CD14-positive monocyte (primary cell): ENCODE data around the gene MZB1. TPM values are rescaled to one million over a fixed set of nuclear protein-coding genes. Genes with fewer than 3 reads are reported as not detected.

ENCODE experiments used
- DNase-seq, 3 donors: peaks; one replicate each; pipeline ENCODE4 v3.0.0-alpha.2; 2011 to 2022
- H2AFZ ChIP-seq: 2 replicates; pipeline ENCODE4 v1.6.0; 2012; ENCODE audit warnings: mild to moderate bottlenecking, low read depth, low read length, inconsistent platforms; ENCODE audit not compliant: insufficient read depth, poor library complexity, severe bottlenecking
- H3K27ac ChIP-seq, 2 donors: 1 replicate in 1 of 2; 2 replicates in 1 of 2; pipeline ENCODE4 v1.5.1; 2012 to 2013; ENCODE audit warnings: low read length in 2 of 2, control low read depth in 1 of 2, inconsistent platforms in 1 of 2, low read depth in 1 of 2, mild to moderate bottlenecking in 1 of 2
- H3K27me3 ChIP-seq, 2 donors: one replicate each; pipeline versions ENCODE4 v1.6.0 to v1.6.1; 2011 to 2013; ENCODE audit warnings: low read length in 2 of 2; ENCODE audit not compliant: control insufficient read depth in 2 of 2, insufficient read depth in 2 of 2
- H3K36me3 ChIP-seq, 2 donors: replicated peaks in 1 of 2; 1 replicate in 1 of 2; 2 replicates in 1 of 2; pipeline versions ENCODE4 v1.5.1 to v1.6.1; 2012 to 2013; ENCODE audit warnings: low read length in 2 of 2, control low read depth in 1 of 2, inconsistent platforms in 1 of 2, mild to moderate bottlenecking in 1 of 2; ENCODE audit not compliant: insufficient read depth in 2 of 2, control insufficient read depth in 1 of 2
- H3K4me1 ChIP-seq, 2 donors: 1 replicate in 1 of 2; 2 replicates in 1 of 2; pipeline versions ENCODE4 v1.5.1 to v1.6.1; 2012 to 2013; ENCODE audit warnings: low read length in 2 of 2, control low read depth in 1 of 2, inconsistent platforms in 1 of 2, mild to moderate bottlenecking in 1 of 2, moderate library complexity in 1 of 2; ENCODE audit not compliant: insufficient read depth in 2 of 2, control insufficient read depth in 1 of 2
- H3K4me2 ChIP-seq: replicated peaks from 2 replicates; pipeline ENCODE3; 2012; ENCODE audit warnings: low read length, moderate library complexity, mild to moderate bottlenecking; ENCODE audit not compliant: poor library complexity, severe bottlenecking; ENCODE audit errors: extremely low read depth
- H3K4me3 ChIP-seq, 3 experiments: fragments of 200-600 bp in 1 of 3; sonication (generic) in 1 of 3; replicated peaks in 1 of 3; 1 replicate in 2 of 3; 2 replicates in 1 of 3; pipeline ENCODE4 v1.5.1; 2011 to 2013; ENCODE audit warnings: low read length in 3 of 3, mild to moderate bottlenecking in 3 of 3, control low read depth in 2 of 3, low read depth in 2 of 3, inconsistent platforms in 1 of 3, moderate library complexity in 1 of 3
- H3K79me2 ChIP-seq: 2 replicates; pipeline ENCODE4 v1.6.0; 2012; ENCODE audit warnings: mild to moderate bottlenecking, control low read depth, inconsistent platforms, low read length, moderate library complexity; ENCODE audit not compliant: insufficient read depth
- H3K9ac ChIP-seq: 2 replicates; pipeline ENCODE4 v1.6.0; 2017; ENCODE audit warnings: low read length, mild to moderate bottlenecking; ENCODE audit not compliant: insufficient read depth, poor library complexity, severe bottlenecking
- H3K9me3 ChIP-seq, 2 donors: replicated peaks in 1 of 2; 1 replicate in 1 of 2; 2 replicates in 1 of 2; pipeline versions ENCODE4 v1.5.1 to v1.6.1; 2012 to 2013; ENCODE audit warnings: low read length in 2 of 2, control low read depth in 1 of 2; ENCODE audit not compliant: control insufficient read depth in 1 of 2, insufficient read depth in 1 of 2
- H4K20me1 ChIP-seq: 2 replicates; pipeline ENCODE4 v1.6.0; 2012; ENCODE audit warnings: mild to moderate bottlenecking, low read length, control low read depth, moderate library complexity; ENCODE audit not compliant: insufficient read depth
- H3K27ac Mint-ChIP-seq, 7 donors: one replicate each; pipeline ENCODE4 v1.8.0; 2020; ENCODE audit warnings: mild to moderate bottlenecking in 7 of 7, mixed read lengths in 7 of 7, moderate library complexity in 6 of 7, inconsistent platforms in 2 of 7
- H3K27me3 Mint-ChIP-seq, 3 donors: one replicate each; pipeline ENCODE4 v1.8.0; 2021 to 2022; ENCODE audit warnings: low read depth in 3 of 3, mild to moderate bottlenecking in 3 of 3, mixed read lengths in 3 of 3, moderate library complexity in 3 of 3, inconsistent platforms in 1 of 3
- H3K36me3 Mint-ChIP-seq, 2 donors: one replicate each; pipeline ENCODE4 v1.8.0; 2020; ENCODE audit warnings: mixed read lengths in 2 of 2, inconsistent platforms in 1 of 2, mild to moderate bottlenecking in 1 of 2
- H3K4me1 Mint-ChIP-seq: one replicate; pipeline ENCODE4 v1.8.0; 2020; ENCODE audit warnings: mild to moderate bottlenecking, mixed read lengths
- H3K4me3 Mint-ChIP-seq, 2 donors: one replicate each; pipeline ENCODE4 v1.8.0; 2020; ENCODE audit warnings: mild to moderate bottlenecking in 2 of 2, mixed read lengths in 2 of 2, moderate library complexity in 1 of 2
- H3K9me3 Mint-ChIP-seq, 7 donors: one replicate each; pipeline ENCODE4 v1.8.0; 2020 to 2022; ENCODE audit warnings: mixed read lengths in 7 of 7, mild to moderate bottlenecking in 6 of 7, moderate library complexity in 6 of 7, inconsistent platforms in 2 of 7
- CTCF ChIP-seq: fragments of 200-600 bp; IDR thresholded peaks from one replicate; pipeline ENCODE4 v1.8.0; 2022; ENCODE audit warnings: antibody characterized with exemption, mild to moderate bottlenecking
- WGBS: methylation state at CpG from one replicate; pipeline ENCODE4 v1.1.5; 2013; ENCODE audit warnings: missing lambda C conversion rate; ENCODE audit not compliant: insufficient coverage; 5-methylcytosine and 5-hydroxymethylcytosine counted together
- intact Hi-C, 2 donors: fragments of 100-400 bp; cut with micrococcal nuclease; formaldehyde crosslinking; loops; one replicate each; pipeline versions ENCODE4 v1.15.0 to v1.15.1; 2023
- polyA plus RNA-seq, 3 donors: library from polyadenylated mRNA; depleted of rRNA in 1 of 3; unstranded in 2 of 3; stranded (reverse) in 1 of 3; fragments of 300-500 nt in 2 of 3; fragments of >200 nt in 1 of 3; fragmentation: Illumina TruSeq in 2 of 3; gene quantifications; 1 replicate in 2 of 3; 2 replicates in 1 of 3; pipeline ENCODE4 v1.2.3, GENCODE V29; 2012 to 2021

Gene MZB1
- polyA plus RNA-seq, 3 donors, result 0.30 to 0.52 TPM; not detected in 1

- H3K27ac Mint-ChIP-seq, result no peak overlapping the region
- Histone ChIP-seq H3K27ac (no peak overlapping the region), H3K9ac (no peak overlapping the region), H3K36me3 (peaks cover 0 to 22% of the 10 kb centered on the region in 2 donors), H2AFZ (no peak overlapping the region), H3K4me1 (peaks cover 21 to 31% of the 10 kb centered on the region in 2 donors), H3K4me3 (no peak overlapping the region), H3K9me3 (no peaks in the 10 kb centered on the region), H4K20me1 (peaks cover 71% of the 10 kb centered on the region), H3K79me2 (peaks cover 75% of the 10 kb centered on the region), H3K27me3 (no peaks in the 10 kb centered on the region), H3K4me2 (no peak overlapping the region)
- intact Hi-C loops, result loop anchor here in 1 of 2 donors (5.0 kb wide), 2 partner anchors 47 to 767 kb away; partner anchors contain the start of gene HSPA9
- no peak for DNase-seq
- peaks cover 35% of the 10 kb centered on the region for H3K4me1 Mint-ChIP-seq
- TF ChIP-seq CTCF, result no peak
- H3K36me3 Mint-ChIP-seq, result peaks cover 10 to 35% of the 10 kb centered on the region in 2 donors
- H3K27me3 Mint-ChIP-seq, result peaks cover 5 to 7% (median 6%) of the 10 kb centered on the region in 3 donors
- H3K4me3 Mint-ChIP-seq, result no peak overlapping the region
- H3K9me3 Mint-ChIP-seq, result peaks cover 0 to 2% (median 0%) of the 10 kb centered on the region in 7 donors
- no CpG with 5 or more reads among the region's 2 CpGs for WGBS
These were observed 45.5 kb downstream of the MZB1 start for GRCh38 chr5:139344177-139344576.

- Histone ChIP-seq H3K9ac (no peak overlapping the region), H3K4me1 (peaks cover 21 to 31% of the 10 kb centered on the region in 2 donors), H3K4me2 (peak overlapping the region; percentile 82), H3K27ac (peak overlapping the region in 1 of 2 donors; percentile 99), H3K27me3 (no peaks in the 10 kb centered on the region), H4K20me1 (peaks cover 64% of the 10 kb centered on the region), H3K36me3 (peaks cover 0 to 22% of the 10 kb centered on the region in 2 donors), H3K4me3 (peak overlapping the region in 1 of 3 experiments; percentile 87), H3K79me2 (peaks cover 68% of the 10 kb centered on the region), H3K9me3 (no peaks in the 10 kb centered on the region), H2AFZ (no peak overlapping the region)
- no peak for DNase-seq
- H3K4me3 Mint-ChIP-seq, result peak overlapping the region in 1 of 2 donors; percentile 99
- H3K27me3 Mint-ChIP-seq, result peaks cover 5 to 7% (median 6%) of the 10 kb centered on the region in 3 donors
- no peak for TF ChIP-seq CTCF
- H3K27ac Mint-ChIP-seq, result peak overlapping the region in 1 of 7 donors; percentile 99
- peaks cover 0 to 2% (median 0%) of the 10 kb centered on the region in 7 donors for H3K9me3 Mint-ChIP-seq
- H3K4me1 Mint-ChIP-seq, result peaks cover 35% of the 10 kb centered on the region
- WGBS, result no CpG with 5 or more reads among the region's 9 CpGs
- intact Hi-C loops, result loop anchor here in 1 of 2 donors (5.0 kb wide), 2 partner anchors 46 to 766 kb away; partner anchors contain the start of gene HSPA9
- H3K36me3 Mint-ChIP-seq, result peaks cover 7 to 30% of the 10 kb centered on the region in 2 donors
These were observed 46.2 kb downstream of the MZB1 start for GRCh38 chr5:139343476-139343875.
